Measurements from ENCODE around the gene SINHCAF. TPM values are rescaled to one million over a fixed set of nuclear protein-coding genes. Genes with fewer than 3 reads are reported as not detected.

SINHCAF gene
- total RNA-seq, 1 donor from 2014 or later, result 391 TPM

- DNase-seq (ENCODE audit: low spot score, unreplicated experiment), result no peak
- H3K9me3 Mint-ChIP-seq (ENCODE audit: low read depth), result no peaks in the 10 kb centered on the region
- H3K4me1 Mint-ChIP-seq (ENCODE audit: low read depth), result peaks cover 16% of the 10 kb centered on the region
- no peaks in the 10 kb centered on the region for H3K36me3 Mint-ChIP-seq (ENCODE audit: insufficient read depth)
- H3K4me3 Mint-ChIP-seq (ENCODE audit: low read depth), result no peak overlapping the region
- H3K27me3 Mint-ChIP-seq, result no peaks in the 10 kb centered on the region
- TF ChIP-seq, protein P1, sequence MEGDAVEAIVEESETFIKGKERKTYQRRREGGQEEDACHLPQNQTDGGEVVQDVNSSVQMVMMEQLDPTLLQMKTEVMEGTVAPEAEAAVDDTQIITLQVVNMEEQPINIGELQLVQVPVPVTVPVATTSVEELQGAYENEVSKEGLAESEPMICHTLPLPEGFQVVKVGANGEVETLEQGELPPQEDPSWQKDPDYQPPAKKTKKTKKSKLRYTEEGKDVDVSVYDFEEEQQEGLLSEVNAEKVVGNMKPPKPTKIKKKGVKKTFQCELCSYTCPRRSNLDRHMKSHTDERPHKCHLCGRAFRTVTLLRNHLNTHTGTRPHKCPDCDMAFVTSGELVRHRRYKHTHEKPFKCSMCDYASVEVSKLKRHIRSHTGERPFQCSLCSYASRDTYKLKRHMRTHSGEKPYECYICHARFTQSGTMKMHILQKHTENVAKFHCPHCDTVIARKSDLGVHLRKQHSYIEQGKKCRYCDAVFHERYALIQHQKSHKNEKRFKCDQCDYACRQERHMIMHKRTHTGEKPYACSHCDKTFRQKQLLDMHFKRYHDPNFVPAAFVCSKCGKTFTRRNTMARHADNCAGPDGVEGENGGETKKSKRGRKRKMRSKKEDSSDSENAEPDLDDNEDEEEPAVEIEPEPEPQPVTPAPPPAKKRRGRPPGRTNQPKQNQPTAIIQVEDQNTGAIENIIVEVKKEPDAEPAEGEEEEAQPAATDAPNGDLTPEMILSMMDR (IDR thresholded peaks at IDR 0.05; ENCODE audit: unreplicated experiment), result no peak
- no peak overlapping the region for H3K27ac Mint-ChIP-seq
Observed at GRCh38 chr12:31343139-31343538, 17.2 kb upstream of the SINHCAF start.

DNA sequence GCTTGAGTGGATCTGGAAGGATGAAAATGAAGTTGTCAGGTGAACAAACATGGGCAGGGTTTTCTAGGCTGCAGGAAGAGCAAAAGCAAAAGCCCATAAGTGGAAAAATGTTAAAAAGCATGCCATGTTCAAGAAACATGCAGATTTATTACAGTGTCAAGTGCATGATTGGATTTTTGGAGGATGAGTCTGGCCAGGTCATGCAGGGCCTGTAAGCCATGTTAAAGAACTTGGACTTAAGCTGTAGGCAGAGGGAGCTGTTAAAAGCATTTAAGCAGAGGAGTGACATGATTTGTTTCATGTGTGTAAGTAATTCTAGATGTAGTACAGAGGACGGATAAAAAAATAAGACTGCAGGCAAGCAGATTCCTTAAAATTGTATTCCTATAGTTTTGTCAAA is 16.3 kb upstream of the SINHCAF start:
- DNase-seq (ENCODE audit: low spot score, unreplicated experiment), result no peak
- no peak overlapping the region for H3K4me3 Mint-ChIP-seq (ENCODE audit: low read depth)
- H3K27ac Mint-ChIP-seq, result no peak overlapping the region
- no peaks in the 10 kb centered on the region for H3K36me3 Mint-ChIP-seq (ENCODE audit: insufficient read depth)
- no peaks in the 10 kb centered on the region for H3K9me3 Mint-ChIP-seq (ENCODE audit: low read depth)
- TF ChIP-seq, protein P1 (IDR thresholded peaks at IDR 0.05; ENCODE audit: unreplicated experiment), result no peak
- peaks cover 19% of the 10 kb centered on the region for H3K4me1 Mint-ChIP-seq (ENCODE audit: low read depth)
- no peaks in the 10 kb centered on the region for H3K27me3 Mint-ChIP-seq

DNA sequence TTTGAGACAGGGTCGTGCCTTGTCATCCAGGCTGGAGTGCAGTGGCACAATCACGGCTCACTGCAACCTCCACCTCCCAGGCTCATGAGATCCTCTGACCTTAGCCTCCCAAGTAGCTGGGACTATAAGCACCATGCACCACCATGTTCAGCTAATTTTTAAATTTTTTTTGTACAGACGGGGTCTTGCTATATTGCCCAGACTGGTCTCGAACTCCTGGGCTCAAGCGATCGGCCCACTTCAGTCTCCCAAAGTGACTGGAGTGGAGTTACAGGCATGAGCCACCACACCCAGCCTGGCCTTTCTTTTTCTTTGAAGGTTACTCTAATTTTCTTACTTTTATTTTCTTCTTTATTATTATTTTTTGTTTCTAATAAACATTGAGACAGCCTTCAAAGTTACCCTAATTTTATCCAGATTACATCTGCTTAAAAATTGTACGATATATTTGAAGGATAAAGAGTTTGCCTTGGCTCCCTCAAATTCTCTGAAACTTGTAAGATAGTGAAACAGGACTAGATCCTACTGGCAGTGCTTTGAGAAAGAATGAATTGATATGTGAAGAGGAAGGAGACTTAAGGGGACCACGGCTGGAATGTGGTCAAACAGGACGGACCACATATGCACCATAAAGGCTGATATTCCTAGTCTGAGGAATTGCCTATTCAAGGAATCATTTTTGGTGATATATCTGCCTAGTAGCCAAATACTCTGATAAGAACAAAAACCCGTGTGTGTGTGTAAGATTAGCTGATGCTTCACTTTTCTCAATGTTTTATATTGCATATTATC is 14.1 kb upstream of the SINHCAF start:
- Mint-ChIP-seq H3K4me1 (ENCODE audit: low read depth) (peaks cover 13% of the 10 kb centered on the region), H3K27ac (peak overlapping the region; percentile 47), H3K27me3 (no peaks in the 10 kb centered on the region), H3K4me3 (ENCODE audit: low read depth) (no peak overlapping the region), H3K9me3 (ENCODE audit: low read depth) (no peaks in the 10 kb centered on the region), H3K36me3 (ENCODE audit: insufficient read depth) (no peaks in the 10 kb centered on the region)
- no peak for DNase-seq (ENCODE audit: low spot score, unreplicated experiment)
- TF ChIP-seq, protein P1 (IDR thresholded peaks at IDR 0.05; ENCODE audit: unreplicated experiment), result no peak

- no peak overlapping the region for H3K27ac Mint-ChIP-seq
- peaks cover 3% of the 10 kb centered on the region for H3K9me3 Mint-ChIP-seq (ENCODE audit: low read depth)
- no peak overlapping the region for H3K4me3 Mint-ChIP-seq (ENCODE audit: low read depth)
- no peaks in the 10 kb centered on the region for H3K36me3 Mint-ChIP-seq (ENCODE audit: insufficient read depth)
- no peak for DNase-seq (ENCODE audit: low spot score, unreplicated experiment)
- TF ChIP-seq, protein P1 (IDR thresholded peaks at IDR 0.05; ENCODE audit: unreplicated experiment), result no peak
- H3K27me3 Mint-ChIP-seq, result no peaks in the 10 kb centered on the region
- H3K4me1 Mint-ChIP-seq (ENCODE audit: low read depth), result peaks cover 13% of the 10 kb centered on the region
Observed at GRCh38 chr12:31337952-31338351, 12.0 kb upstream of the SINHCAF start.

DNA sequence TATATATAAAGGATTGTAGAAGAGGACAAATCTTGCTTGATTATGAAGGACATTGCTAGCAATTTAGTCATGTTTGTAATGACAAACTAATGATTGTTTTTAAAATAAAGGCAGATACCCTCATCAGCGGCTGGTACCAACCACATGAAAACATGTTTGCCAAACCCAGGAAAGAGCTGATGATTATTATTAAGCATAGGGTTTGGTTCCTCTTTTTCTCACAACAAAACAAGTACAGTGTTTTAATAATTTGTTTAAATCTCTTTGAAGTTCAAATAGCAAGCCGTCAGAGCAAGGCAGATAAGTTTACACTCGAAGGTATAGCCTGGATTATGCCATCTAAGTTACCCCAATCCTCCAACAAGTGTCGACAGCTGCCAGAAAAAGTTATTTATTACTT is 5.3 kb upstream of the SINHCAF start:
- H3K9me3 Mint-ChIP-seq (ENCODE audit: low read depth), result peaks cover 3% of the 10 kb centered on the region
- peaks cover 8% of the 10 kb centered on the region for H3K4me1 Mint-ChIP-seq (ENCODE audit: low read depth)
- no peaks in the 10 kb centered on the region for H3K36me3 Mint-ChIP-seq (ENCODE audit: insufficient read depth)
- H3K4me3 Mint-ChIP-seq (ENCODE audit: low read depth), result no peak overlapping the region
- H3K27me3 Mint-ChIP-seq, result no peaks in the 10 kb centered on the region
- DNase-seq (ENCODE audit: low spot score, unreplicated experiment), result no peak
- TF ChIP-seq, protein P1 (IDR thresholded peaks at IDR 0.05; ENCODE audit: unreplicated experiment), result no peak
- no peak overlapping the region for H3K27ac Mint-ChIP-seq
